ENCODE results near the gene OVCA2.
A peak's percentile ranks its signal among the peaks of the same experiment; 100 is the strongest.

Gene OVCA2

GRCh38 chr17:2059547-2060384, 17.9 kb downstream of the OVCA2 start:
- peak overlapping the region; percentile 83 to 95 (median 93) for H3K27ac Mint-ChIP-seq
- peaks cover 52% of the 10 kb centered on the region for H3K36me3 Mint-ChIP-seq (ENCODE audit: low read depth)
- H3K9me3 Mint-ChIP-seq, result no peaks in the 10 kb centered on the region
- TF ChIP-seq CTCF (IDR thresholded peaks at IDR 0.05; ENCODE audit: unreplicated experiment in 3 of 3), result no peak
- peak overlapping the region; percentile 81 to 86 (median 82) for H3K4me3 Mint-ChIP-seq
- H3K27me3 Mint-ChIP-seq (ENCODE audit: low read depth), result peaks cover 47% of the 10 kb centered on the region
- peaks cover 50% of the 10 kb centered on the region for H3K4me1 Mint-ChIP-seq

GRCh38 chr17:2060385-2060658, 18.5 kb downstream of the OVCA2 start:
- no peak for TF ChIP-seq CTCF (IDR thresholded peaks at IDR 0.05; ENCODE audit: unreplicated experiment in 3 of 3)
- peaks cover 54% of the 10 kb centered on the region for H3K4me1 Mint-ChIP-seq
- H3K4me3 Mint-ChIP-seq, result peak overlapping the region; percentile 75 to 86 (median 81)

GRCh38 chr17:2060681-2061440, 19.0 kb downstream of the OVCA2 start:
- Mint-ChIP-seq H3K4me3 (peak overlapping the region; percentile 75 to 86 (median 81)), H3K36me3 (ENCODE audit: low read depth) (peaks cover 61% of the 10 kb centered on the region)
- TF ChIP-seq CTCF (IDR thresholded peaks at IDR 0.05; ENCODE audit: unreplicated experiment in 3 of 3), result no peak

More at GRCh38 chr17:2060385-2060658, 18.5 kb downstream of the OVCA2 start:
- peaks cover 56% of the 10 kb centered on the region for H3K36me3 Mint-ChIP-seq (ENCODE audit: low read depth)
- H3K27ac Mint-ChIP-seq, result peak overlapping the region; percentile 83 to 95 (median 93)
- peaks cover 45% of the 10 kb centered on the region for H3K27me3 Mint-ChIP-seq (ENCODE audit: low read depth)
- no peaks in the 10 kb centered on the region for H3K9me3 Mint-ChIP-seq

GRCh38 chr17:2061441-2061958, 19.7 kb downstream of the OVCA2 start:
- Mint-ChIP-seq H3K36me3 (ENCODE audit: low read depth) (peaks cover 67% of the 10 kb centered on the region), H3K4me3 (peak overlapping the region; percentile 41 to 66 (median 54)), H3K9me3 (no peaks in the 10 kb centered on the region), H3K27ac (peak overlapping the region; percentile 83 to 95 (median 93)), H3K4me1 (peaks cover 64% of the 10 kb centered on the region), H3K27me3 (ENCODE audit: low read depth) (peaks cover 45% of the 10 kb centered on the region)
- TF ChIP-seq CTCF (IDR thresholded peaks at IDR 0.05; ENCODE audit: unreplicated experiment in 3 of 3), result no peak

More at GRCh38 chr17:2060681-2061440, 19.0 kb downstream of the OVCA2 start:
- peak overlapping the region; percentile 83 to 95 (median 93) for H3K27ac Mint-ChIP-seq
- H3K4me1 Mint-ChIP-seq, result peaks cover 58% of the 10 kb centered on the region
- H3K9me3 Mint-ChIP-seq, result no peaks in the 10 kb centered on the region
- H3K27me3 Mint-ChIP-seq (ENCODE audit: low read depth), result peaks cover 45% of the 10 kb centered on the region

- peaks cover 74% of the 10 kb centered on the region for H3K36me3 Mint-ChIP-seq (ENCODE audit: low read depth)
- H3K9me3 Mint-ChIP-seq, result no peaks in the 10 kb centered on the region
- peak overlapping the region; percentile 83 to 95 (median 93) for H3K27ac Mint-ChIP-seq
- TF ChIP-seq CTCF (IDR thresholded peaks at IDR 0.05; ENCODE audit: unreplicated experiment in 3 of 3), result no peak
- H3K4me1 Mint-ChIP-seq, result peaks cover 74% of the 10 kb centered on the region
- H3K27me3 Mint-ChIP-seq (ENCODE audit: low read depth), result peaks cover 41% of the 10 kb centered on the region
- H3K4me3 Mint-ChIP-seq, result peak overlapping the region; percentile 54 to 66 (median 62)
Observed at GRCh38 chr17:2062571-2063183, 20.9 kb downstream of the OVCA2 start.
